ENCODE results near the gene FOXP1. TPM values are rescaled to one million over a fixed set of nuclear protein-coding genes. Genes with fewer than 3 reads are reported as not detected.

Gene FOXP1
- total and polyA plus RNA-seq, 2 donors (not counting 1 experiment from before 2014, with no cell fraction given), result 91.1 to 508 TPM

DNA sequence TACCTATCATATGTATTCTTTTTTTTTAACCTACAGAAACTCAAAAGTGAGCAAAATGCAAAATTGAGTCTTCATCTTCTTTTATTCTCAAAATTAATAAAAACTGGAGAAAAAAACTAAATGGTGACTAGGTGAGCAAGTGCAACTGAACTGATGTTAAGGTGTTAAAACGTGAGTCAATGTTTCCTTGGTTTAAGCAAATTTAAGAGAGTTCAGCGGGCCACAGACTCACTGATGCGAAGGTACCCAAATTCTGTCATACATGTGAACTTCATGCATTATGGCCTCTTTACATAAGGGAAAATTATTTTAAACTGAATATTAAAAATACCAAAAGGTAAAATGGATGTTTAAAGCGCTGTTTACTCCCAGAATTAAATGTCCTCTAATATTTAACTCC, 206.6 kb downstream of the FOXP1 start:
- H3K79me2 ChIP-seq (ENCODE audit: control insufficient read depth, insufficient read depth, low read length), result peaks cover 99% of the 10 kb centered on the region
- no peaks in the 10 kb centered on the region for H3K27me3 ChIP-seq (replicated peaks in 1 of 4; ENCODE audit: control extremely low read depth in 1 of 4, control insufficient read depth in 3 of 4, insufficient read depth in 4 of 4, low read length in 3 of 4)
- DNase-seq, result peak; percentile 68
- CTCF ChIA-PET, result no interaction called here
- Mint-ChIP-seq H3K4me1 (peaks cover 71% of the 10 kb centered on the region), H3K27ac (peak overlapping the region; percentile 79), H3K27me3 (no peaks in the 10 kb centered on the region), H3K9me3 (ENCODE audit: insufficient read depth) (no peaks in the 10 kb centered on the region), H3K4me3 (peak overlapping the region; percentile 58)
- H3K4me2 ChIP-seq (replicated peaks; ENCODE audit: low read depth, low read length, poor library complexity, severe bottlenecking), result peak overlapping the region; percentile 51
- H3K9me3 ChIP-seq (ENCODE audit: control extremely low read depth in 1 of 3, control insufficient read depth in 2 of 3, insufficient read depth in 1 of 3, low read length in 2 of 3), result peaks cover 0 to 7% (median 0%) of the 10 kb centered on the region in 3 donors
- no peak for TF ChIP-seq EZH2 (IDR thresholded peaks at IDR 0.05; ENCODE audit: borderline replicate concordance, insufficient read depth, low read depth, low read length, poor library complexity, severe bottlenecking)
- TF ChIP-seq, protein P1, sequence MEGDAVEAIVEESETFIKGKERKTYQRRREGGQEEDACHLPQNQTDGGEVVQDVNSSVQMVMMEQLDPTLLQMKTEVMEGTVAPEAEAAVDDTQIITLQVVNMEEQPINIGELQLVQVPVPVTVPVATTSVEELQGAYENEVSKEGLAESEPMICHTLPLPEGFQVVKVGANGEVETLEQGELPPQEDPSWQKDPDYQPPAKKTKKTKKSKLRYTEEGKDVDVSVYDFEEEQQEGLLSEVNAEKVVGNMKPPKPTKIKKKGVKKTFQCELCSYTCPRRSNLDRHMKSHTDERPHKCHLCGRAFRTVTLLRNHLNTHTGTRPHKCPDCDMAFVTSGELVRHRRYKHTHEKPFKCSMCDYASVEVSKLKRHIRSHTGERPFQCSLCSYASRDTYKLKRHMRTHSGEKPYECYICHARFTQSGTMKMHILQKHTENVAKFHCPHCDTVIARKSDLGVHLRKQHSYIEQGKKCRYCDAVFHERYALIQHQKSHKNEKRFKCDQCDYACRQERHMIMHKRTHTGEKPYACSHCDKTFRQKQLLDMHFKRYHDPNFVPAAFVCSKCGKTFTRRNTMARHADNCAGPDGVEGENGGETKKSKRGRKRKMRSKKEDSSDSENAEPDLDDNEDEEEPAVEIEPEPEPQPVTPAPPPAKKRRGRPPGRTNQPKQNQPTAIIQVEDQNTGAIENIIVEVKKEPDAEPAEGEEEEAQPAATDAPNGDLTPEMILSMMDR (IDR thresholded peaks at IDR 0.05), result no peak
- H3K36me3 ChIP-seq (replicated peaks in 1 of 2; ENCODE audit: control extremely low read depth in 1 of 2, control insufficient read depth in 1 of 2, extremely low read depth in 1 of 2, insufficient read depth in 2 of 2, low read length in 1 of 2), result no peaks in the 10 kb centered on the region
- H3K4me3 ChIP-seq (ENCODE audit: control extremely low read depth in 1 of 5, extremely low read depth in 1 of 5, insufficient read depth in 1 of 5, low read depth in 2 of 5, low read length in 4 of 5), result peak overlapping the region in 1 of 5 experiments; percentile 32
- POLR2A ChIA-PET, result no interaction called here
- no CpG with 5 or more reads among the region's 4 CpGs for WGBS (ENCODE audit: insufficient coverage)
- H3K4me1 ChIP-seq (ENCODE audit: control insufficient read depth in 2 of 2, insufficient read depth in 2 of 2, low read length in 2 of 2), result peaks cover 44 to 73% of the 10 kb centered on the region in 2 donors
- H4K20me1 ChIP-seq (ENCODE audit: control insufficient read depth, insufficient read depth, low read length, poor library complexity, severe bottlenecking), result no peaks in the 10 kb centered on the region
- no peak overlapping the region for H2AFZ ChIP-seq (ENCODE audit: insufficient read depth, low read depth, low read length, poor library complexity, severe bottlenecking)
- ATAC-seq (ENCODE audit: low read depth), result peak; percentile 88
- intact Hi-C loops (cut with micrococcal nuclease), result loop anchor here (1.0 to 2.0 kb wide), 2 partner anchors 11 to 16 kb away; no protein-coding TSS in a partner anchor
- H3K9ac ChIP-seq (ENCODE audit: low read length), result peak overlapping the region; percentile 17
- H3K27ac ChIP-seq (ENCODE audit: low read length in 2 of 2), result peak overlapping the region; percentile 70 to 83

DNA sequence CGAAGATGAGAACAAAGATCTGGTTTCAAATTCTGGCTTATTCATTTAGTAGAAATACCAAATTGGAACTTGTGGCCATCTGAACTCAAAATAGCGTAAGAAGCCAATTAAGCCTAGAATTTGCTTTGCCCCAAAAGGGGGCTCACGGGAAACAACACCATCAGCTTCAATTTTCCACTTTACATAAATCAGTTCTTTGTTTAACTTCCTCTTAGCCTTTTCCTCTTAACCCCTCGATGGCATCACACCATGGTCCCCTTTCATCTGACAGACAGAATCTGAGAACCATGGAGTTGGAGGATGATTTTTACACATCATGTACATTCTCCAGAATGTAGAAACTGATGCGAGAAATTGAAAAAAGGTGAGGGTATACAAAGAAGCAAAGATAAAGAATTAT, 207.0 kb downstream of the FOXP1 start:
- H3K36me3 ChIP-seq (replicated peaks in 1 of 2; ENCODE audit: control extremely low read depth in 1 of 2, control insufficient read depth in 1 of 2, extremely low read depth in 1 of 2, insufficient read depth in 2 of 2, low read length in 1 of 2), result no peaks in the 10 kb centered on the region
- peaks cover 99% of the 10 kb centered on the region for H3K79me2 ChIP-seq (ENCODE audit: control insufficient read depth, insufficient read depth, low read length)
- no peak for TF ChIP-seq EZH2 (IDR thresholded peaks at IDR 0.05; ENCODE audit: borderline replicate concordance, insufficient read depth, low read depth, low read length, poor library complexity, severe bottlenecking)
- TF ChIP-seq, protein P1 (IDR thresholded peaks at IDR 0.05), result no peak
- Mint-ChIP-seq H3K4me1 (peaks cover 73% of the 10 kb centered on the region), H3K27ac (peak overlapping the region; percentile 88), H3K4me3 (peak overlapping the region; percentile 32), H3K9me3 (ENCODE audit: insufficient read depth) (no peaks in the 10 kb centered on the region), H3K27me3 (no peaks in the 10 kb centered on the region)
- peak overlapping the region; percentile 51 for H3K4me2 ChIP-seq (replicated peaks; ENCODE audit: low read depth, low read length, poor library complexity, severe bottlenecking)
- 20% methylated on average over 1 of the region's 5 CpGs for WGBS (ENCODE audit: insufficient coverage)
- peak; percentile 44 for ATAC-seq (ENCODE audit: low read depth)
- no peaks in the 10 kb centered on the region for H3K27me3 ChIP-seq (replicated peaks in 1 of 4; ENCODE audit: control extremely low read depth in 1 of 4, control insufficient read depth in 3 of 4, insufficient read depth in 4 of 4, low read length in 3 of 4)
- intact Hi-C loops (cut with micrococcal nuclease), result loop anchor here (1.0 to 2.0 kb wide), 2 partner anchors 12 to 16 kb away; no protein-coding TSS in a partner anchor
- H3K9ac ChIP-seq (ENCODE audit: low read length), result peak overlapping the region; percentile 17
- ChIA-PET POLR2A (interaction anchor here (0.6 kb wide), 1 partner anchor 236 kb away, joined by 3 read pairs; no protein-coding TSS in a partner anchor), CTCF (no interaction called here)
- H3K9me3 ChIP-seq (ENCODE audit: control extremely low read depth in 1 of 3, control insufficient read depth in 2 of 3, insufficient read depth in 1 of 3, low read length in 2 of 3), result peaks cover 0 to 6% (median 0%) of the 10 kb centered on the region in 3 donors
- DNase-seq, result peak; percentile 57
- H2AFZ ChIP-seq (ENCODE audit: insufficient read depth, low read depth, low read length, poor library complexity, severe bottlenecking), result peak overlapping the region; percentile 17
- peaks cover 42 to 73% of the 10 kb centered on the region in 2 donors for H3K4me1 ChIP-seq (ENCODE audit: control insufficient read depth in 2 of 2, insufficient read depth in 2 of 2, low read length in 2 of 2)
- H4K20me1 ChIP-seq (ENCODE audit: control insufficient read depth, insufficient read depth, low read length, poor library complexity, severe bottlenecking), result no peaks in the 10 kb centered on the region
- H3K27ac ChIP-seq (ENCODE audit: low read length in 2 of 2), result peak overlapping the region; percentile 70 to 83
- peak overlapping the region in 1 of 5 experiments; percentile 32 for H3K4me3 ChIP-seq (ENCODE audit: control extremely low read depth in 1 of 5, extremely low read depth in 1 of 5, insufficient read depth in 1 of 5, low read depth in 2 of 5, low read length in 4 of 5)

Measured in B cell (primary cell).